Choroid plexus epithelial cell (primary cell): Measurements from ENCODE around the gene CNOT3.

Experiments used
- DNase-seq: peaks from one replicate; pipeline ENCODE4 v3.0.0-alpha.2; 2010; ENCODE audit warnings: low read depth
- H3K4me3 ChIP-seq: 2 replicates; pipeline ENCODE4 v1.5.1; 2011; ENCODE audit warnings: low read depth, mild to moderate bottlenecking, control low read depth, low read length, moderate library complexity
- CTCF ChIP-seq: conservative IDR thresholded peaks from 2 replicates; pipeline ENCODE4 v1.5.1; 2011; ENCODE audit warnings: low read depth, mild to moderate bottlenecking, control low read depth, inconsistent platforms, low read length, moderate library complexity

CNOT3 gene

GRCh38 chr19:54197121-54197520 is 59.6 kb downstream of the CNOT3 start:
- DNase-seq = no peak
- TF ChIP-seq CTCF = no peak
- no peak overlapping the region for H3K4me3 ChIP-seq

GRCh38 chr19:54199401-54199800 is 61.8 kb downstream of the CNOT3 start:
- DNase-seq = no peak
- H3K4me3 ChIP-seq = no peak overlapping the region
- no peak for TF ChIP-seq CTCF

GRCh38 chr19:54201172-54201701 is 63.7 kb downstream of the CNOT3 start:
- peak; percentile 17 for DNase-seq
- TF ChIP-seq CTCF = no peak
- peak overlapping the region; percentile 66 for H3K4me3 ChIP-seq

GRCh38 chr19:54201980-54202379 is 64.4 kb downstream of the CNOT3 start:
- TF ChIP-seq CTCF = no peak
- peak; percentile 28 for DNase-seq
- peak overlapping the region; percentile 66 for H3K4me3 ChIP-seq

- no peak overlapping the region for H3K4me3 ChIP-seq
Observed at GRCh38 chr19:54203151-54203611, 65.6 kb downstream of the CNOT3 start.

GRCh38 chr19:54204767-54205468 is 67.4 kb downstream of the CNOT3 start:
- H3K4me3 ChIP-seq = no peak overlapping the region
- DNase-seq = no peak
- no peak for TF ChIP-seq CTCF

More at GRCh38 chr19:54203151-54203611, 65.6 kb downstream of the CNOT3 start:
- DNase-seq = no peak
- TF ChIP-seq CTCF = no peak
